Effector memory CD4-positive, alpha-beta T cell (primary cell): ENCODE results near the gene TTLL4.

Experiments used
- DNase-seq, 3 donors: peaks; one replicate each; pipeline ENCODE4 v3.0.0-alpha.2; 2020
- H3K27ac ChIP-seq: 2 replicates; pipeline ENCODE4 v1.7.0; 2013; ENCODE audit warnings: mild to moderate bottlenecking, low read length, moderate library complexity; ENCODE audit not compliant: insufficient read depth, poor library complexity, severe bottlenecking
- H3K27me3 ChIP-seq: replicated peaks from 2 replicates; pipeline ENCODE4 v1.7.0; 2013; ENCODE audit warnings: mild to moderate bottlenecking, low read length; ENCODE audit not compliant: insufficient read depth, control insufficient read depth, poor library complexity, severe bottlenecking
- H3K36me3 ChIP-seq: 2 replicates; pipeline ENCODE4 v1.7.0; 2013; ENCODE audit warnings: mild to moderate bottlenecking, low read length, moderate library complexity; ENCODE audit not compliant: control insufficient read depth, insufficient read depth
- H3K4me1 ChIP-seq: 2 replicates; pipeline ENCODE4 v1.7.0; 2013; ENCODE audit warnings: low read length, mild to moderate bottlenecking; ENCODE audit not compliant: control insufficient read depth, insufficient read depth, poor library complexity, severe bottlenecking
- H3K4me3 ChIP-seq: 2 replicates; pipeline ENCODE4 v1.7.0; 2013; ENCODE audit warnings: low read length, low read depth, mild to moderate bottlenecking; ENCODE audit not compliant: insufficient read depth, poor library complexity, severe bottlenecking
- H3K9me3 ChIP-seq: 2 replicates; pipeline ENCODE4 v1.7.0; 2013; ENCODE audit warnings: mild to moderate bottlenecking, low read length, moderate library complexity; ENCODE audit not compliant: control insufficient read depth

Gene TTLL4

GRCh38 chr2:218781691-218782527 is 71.3 kb downstream of the TTLL4 start, which contains the start of gene CYP27A1:
Gene CYP27A1, plus strand, starts transcription at chr2:218782147. Its CDS starts 36 bp downstream, at chr2:218782183.
- H3K4me1 ChIP-seq, result peaks cover 9% of the 10 kb centered on the region
- H3K27me3 ChIP-seq, result peaks cover 6% of the 10 kb centered on the region
- H3K36me3 ChIP-seq, result no peaks in the 10 kb centered on the region
- H3K27ac ChIP-seq, result no peak within 1 kb of the TSS
- DNase-seq, result no peak
- peak within 1 kb of the TSS; percentile 12 for H3K4me3 ChIP-seq
- H3K9me3 ChIP-seq, result no peaks in the 10 kb centered on the region

GRCh38 chr2:218782528-218782844 is 71.9 kb downstream of the TTLL4 start:
- peaks cover 6% of the 10 kb centered on the region for H3K27me3 ChIP-seq
- H3K36me3 ChIP-seq, result no peaks in the 10 kb centered on the region
- H3K4me3 ChIP-seq, result no peak overlapping the region
- no peaks in the 10 kb centered on the region for H3K9me3 ChIP-seq
- DNase-seq, result no peak
- H3K27ac ChIP-seq, result no peak overlapping the region
- peaks cover 9% of the 10 kb centered on the region for H3K4me1 ChIP-seq

GRCh38 chr2:218783688-218784087 is 73.1 kb downstream of the TTLL4 start:
- Histone ChIP-seq H3K4me3 (no peak overlapping the region), H3K27ac (no peak overlapping the region), H3K27me3 (peaks cover 6% of the 10 kb centered on the region), H3K36me3 (no peaks in the 10 kb centered on the region), H3K4me1 (peaks cover 9% of the 10 kb centered on the region), H3K9me3 (no peaks in the 10 kb centered on the region)
- no peak for DNase-seq

- H3K36me3 ChIP-seq, result no peaks in the 10 kb centered on the region
- no peak overlapping the region for H3K4me3 ChIP-seq
- no peak overlapping the region for H3K27ac ChIP-seq
- H3K27me3 ChIP-seq, result peaks cover 6% of the 10 kb centered on the region
- DNase-seq, result no peak
- no peaks in the 10 kb centered on the region for H3K9me3 ChIP-seq
- H3K4me1 ChIP-seq, result peaks cover 9% of the 10 kb centered on the region
These were observed 74.5 kb downstream of the TTLL4 start for GRCh38 chr2:218785103-218785502.

GRCh38 chr2:218786133-218786532 is 75.5 kb downstream of the TTLL4 start:
- no peak for DNase-seq
- Histone ChIP-seq H3K27me3 (peaks cover 6% of the 10 kb centered on the region), H3K36me3 (no peaks in the 10 kb centered on the region), H3K4me1 (peaks cover 9% of the 10 kb centered on the region), H3K27ac (no peak overlapping the region), H3K4me3 (no peak overlapping the region), H3K9me3 (no peaks in the 10 kb centered on the region)

GRCh38 chr2:218788529-218789255 is 78.1 kb downstream of the TTLL4 start:
- H3K27me3 ChIP-seq, result no peaks in the 10 kb centered on the region

GRCh38 chr2:218792433-218792832 is 81.8 kb downstream of the TTLL4 start:
- H3K9me3 ChIP-seq, result no peaks in the 10 kb centered on the region
- no peak overlapping the region for H3K4me3 ChIP-seq
- no peak for DNase-seq
- H3K4me1 ChIP-seq, result no peaks in the 10 kb centered on the region
- no peaks in the 10 kb centered on the region for H3K36me3 ChIP-seq
- H3K27ac ChIP-seq, result no peak overlapping the region
- H3K27me3 ChIP-seq, result no peaks in the 10 kb centered on the region

More at GRCh38 chr2:218788529-218789255, 78.1 kb downstream of the TTLL4 start:
- Histone ChIP-seq H3K4me1 (no peaks in the 10 kb centered on the region), H3K4me3 (no peak overlapping the region), H3K27ac (no peak overlapping the region), H3K36me3 (no peaks in the 10 kb centered on the region), H3K9me3 (no peaks in the 10 kb centered on the region)
- DNase-seq, result no peak

GRCh38 chr2:218796691-218797090 is 86.1 kb downstream of the TTLL4 start:
- Histone ChIP-seq H3K4me3 (no peak overlapping the region), H3K4me1 (no peaks in the 10 kb centered on the region), H3K27ac (no peak overlapping the region), H3K27me3 (no peaks in the 10 kb centered on the region), H3K36me3 (no peaks in the 10 kb centered on the region), H3K9me3 (no peaks in the 10 kb centered on the region)
- DNase-seq, result no peak

- Histone ChIP-seq H3K27ac (no peak overlapping the region), H3K4me1 (no peaks in the 10 kb centered on the region), H3K36me3 (no peaks in the 10 kb centered on the region), H3K4me3 (no peak overlapping the region), H3K27me3 (no peaks in the 10 kb centered on the region), H3K9me3 (no peaks in the 10 kb centered on the region)
- no peak for DNase-seq
These were observed 88.3 kb downstream of the TTLL4 start for GRCh38 chr2:218798767-218799504.
